ENCODE data around the gene TDRD9. TPM values are rescaled to one million over a fixed set of nuclear protein-coding genes. Genes with fewer than 3 reads are reported as not detected.

TDRD9 gene
- total and polyA plus RNA-seq, 2 experiments from 2014 or later, result 0.24 TPM; not detected in 1

- no peak overlapping the region for H3K4me3 Mint-ChIP-seq
- Histone ChIP-seq H3K27ac (ENCODE audit: low read depth) (no peak overlapping the region), H3K79me2 (replicated peaks; ENCODE audit: insufficient read depth) (no peaks in the 10 kb centered on the region), H3K4me3 (no peak overlapping the region), H4K20me1 (replicated peaks; ENCODE audit: insufficient read depth) (no peaks in the 10 kb centered on the region), H3K4me1 (ENCODE audit: insufficient read depth) (no peaks in the 10 kb centered on the region), H3K27me3 (ENCODE audit: insufficient read depth) (no peaks in the 10 kb centered on the region), H2AFZ (no peak overlapping the region), H3K9me2 (ENCODE audit: insufficient read depth) (no peaks in the 10 kb centered on the region), H3K4me2 (no peak overlapping the region), H3F3A (replicated peaks; ENCODE audit: low read depth) (no peaks in the 10 kb centered on the region), H3K36me3 (ENCODE audit: insufficient read depth) (no peaks in the 10 kb centered on the region)
- H3K9me3 Mint-ChIP-seq, result peaks cover 9% of the 10 kb centered on the region; the same call in 2 of the 3 replicates
- TF ChIP-seq EZH2phosphoT487 (IDR thresholded peaks at IDR 0.05; ENCODE audit: unreplicated experiment) (no peak), CTCF (conservative IDR thresholded peaks at IDR 0.05; ENCODE audit: low read depth in 2 of 2) (no peak), ZNF114 (CRISPR knock-in tag; IDR thresholded peaks at IDR 0.05) (no peak), STAT1 (IDR thresholded peaks at IDR 0.05; ENCODE audit: unreplicated experiment) (no peak), ZNF331 (CRISPR knock-in tag; IDR thresholded peaks at IDR 0.05; ENCODE audit: low read depth) (no peak), NANOG (IDR thresholded peaks at IDR 0.05; ENCODE audit: borderline replicate concordance) (no peak), ETS1 (IDR thresholded peaks at IDR 0.05) (no peak), ZNF462 (CRISPR knock-in tag; IDR thresholded peaks at IDR 0.05) (no peak), EZH2 (IDR thresholded peaks at IDR 0.05; ENCODE audit: low read depth, unreplicated experiment) (no peak), POLR2AphosphoS5 (IDR thresholded peaks at IDR 0.05; ENCODE audit: low read depth) (no peak)
- DNase-seq (ENCODE audit: low spot score) (no peak), ATAC-seq (no peak)
- no peaks in the 10 kb centered on the region for H3K4me1 Mint-ChIP-seq
- H3K27me3 Mint-ChIP-seq (ENCODE audit: insufficient read depth, low read depth, poor library complexity), result no peaks in the 10 kb centered on the region
- no peaks in the 10 kb centered on the region; the same call in 2 of the 3 replicates for H3K36me3 Mint-ChIP-seq (ENCODE audit: low read depth)
- no peak overlapping the region for H3K27ac Mint-ChIP-seq
These were observed 18.7 kb downstream of the TDRD9 start for GRCh38 chr14:103946975-103947374.

Measured in GM23338 (cell line).